K562 (cell line): Measurements from ENCODE around the gene PTPRE. TPM values are rescaled to one million over a fixed set of nuclear protein-coding genes. Genes with fewer than 3 reads are reported as not detected.

ENCODE experiments used
- BRD4 ChIP-seq: fragments of 200-600 bp; sonication (generic); IDR thresholded peaks from 2 replicates; pipeline ENCODE4 v1.6.1; 2017; ENCODE audit warnings: inconsistent platforms
- DMBX1 ChIP-seq: fragments of 250-450 bp; sonication (Bioruptor Pico); IDR thresholded peaks from 2 replicates; pipeline ENCODE4 v1.8.0; 2022; ENCODE audit warnings: inconsistent platforms, mild to moderate bottlenecking, moderate library complexity, borderline replicate concordance
- ELF2 ChIP-seq: fragments of 250-450 bp; sonication (Bioruptor Pico); IDR thresholded peaks from 2 replicates; pipeline ENCODE4 v1.5.0; 2021; ENCODE audit warnings: mild to moderate bottlenecking
- ETV6 ChIP-seq, 3 experiments: fragments of 150-350 bp in 1 of 3; sonication (generic) in 1 of 3; formaldehyde crosslinking in 1 of 3; IDR thresholded peaks; 2 replicates each; pipeline versions ENCODE4 v1.6.1 to v1.8.0; 2014 to 2022; ENCODE audit warnings: borderline replicate concordance in 2 of 3, low read depth in 2 of 3, antibody characterized with exemption in 1 of 3, low read length in 1 of 3, mild to moderate bottlenecking in 1 of 3, missing genetic modification reagents in 1 of 3
- HDAC8 ChIP-seq: fragments of 450-650 bp; IDR thresholded peaks from 2 replicates; pipeline ENCODE4 v1.6.1; 2016; ENCODE audit warnings: mild to moderate bottlenecking, missing genetic modification characterization, moderate library complexity, missing compliant biosample characterization
- HLTF ChIP-seq: fragments of 450-650 bp; IDR thresholded peaks from 2 replicates; pipeline ENCODE4 v1.6.1; 2016
- KLF13 ChIP-seq: fragments of 450-650 bp; IDR thresholded peaks from 2 replicates; pipeline ENCODE4 v1.6.1; 2016; ENCODE audit warnings: missing genetic modification characterization, low read depth, mild to moderate bottlenecking, missing compliant biosample characterization, moderate library complexity, borderline replicate concordance
- KLF6 ChIP-seq: fragments of 250-450 bp; sonication (Bioruptor Pico); IDR thresholded peaks from 2 replicates; pipeline ENCODE4 v1.4.0; 2020; ENCODE audit warnings: mild to moderate bottlenecking, moderate library complexity, borderline replicate concordance
- NONO ChIP-seq, 2 experiments: fragments of 200-400 bp in 1 of 2; fragments of 450-650 bp in 1 of 2; formaldehyde crosslinking in 1 of 2; IDR thresholded peaks; 2 replicates each; pipeline ENCODE4 v1.6.1; 2017; ENCODE audit warnings: low read depth in 2 of 2, mild to moderate bottlenecking in 2 of 2, moderate library complexity in 2 of 2, low read length in 1 of 2
- PTRF ChIP-seq: fragments of 450-650 bp; IDR thresholded peaks from 2 replicates; pipeline ENCODE4 v1.6.1; 2016; ENCODE audit warnings: mild to moderate bottlenecking, missing genetic modification characterization, missing compliant biosample characterization
- RHOXF2B ChIP-seq: fragments of 250-450 bp; sonication (Bioruptor Pico); conservative IDR thresholded peaks from 2 replicates; pipeline ENCODE4 v1.5.1; 2021
- SAFB ChIP-seq: fragments of 200-400 bp; formaldehyde crosslinking; IDR thresholded peaks from 2 replicates; pipeline ENCODE4 v1.6.1; 2017; ENCODE audit warnings: low read depth, low read length, borderline replicate concordance
- TEAD1 ChIP-seq, 2 experiments: fragments of 450-650 bp in 1 of 2; sonication (generic) in 1 of 2; formaldehyde crosslinking; IDR thresholded peaks; 2 replicates each; pipeline versions ENCODE4 v1.4.0 to v1.8.0; 2020 to 2022; ENCODE audit warnings: mild to moderate bottlenecking in 2 of 2, missing genetic modification reagents in 1 of 2
- ZC3H4 ChIP-seq: sonication (generic); formaldehyde crosslinking; IDR thresholded peaks from 2 replicates; pipeline ENCODE4 v1.9.0; 2021; ENCODE audit warnings: missing genetic modification reagents, borderline replicate concordance
- ZNF134 ChIP-seq: fragments of 250-450 bp; sonication (Bioruptor Pico); conservative IDR thresholded peaks from 2 replicates; pipeline ENCODE4 v1.4.0; 2020
- ZNF282 ChIP-seq: sonication (generic); formaldehyde crosslinking; IDR thresholded peaks from 2 replicates; pipeline ENCODE4 v1.8.1; 2023; ENCODE audit warnings: missing genetic modification reagents
- polyA plus RNA-seq, 8 experiments: library from polyadenylated mRNA; depleted of rRNA in 4 of 8; stranded (reverse) in 5 of 8; unstranded in 3 of 8; fragments of >200 nt; fragmentation: Nextera tagmentation in 2 of 8; fragmentation: Illumina TruSeq in 1 of 8; extraction: Ambion mirVana in 2 of 8; extraction: Trizol in 1 of 8; gene quantifications; 2 replicates each; pipeline versions ENCODE4 v1.2.1 to v1.2.3, GENCODE V29; 2011 to 2014; ENCODE audit warnings: inconsistent platforms in 1 of 8, missing spikeins in 1 of 8
- total RNA-seq, 7 experiments: library from RNA; depleted of rRNA in 6 of 7; stranded (reverse); fragments of >200 nt in 6 of 7; fragmentation: Illumina TruSeq in 2 of 7; extraction: Trizol in 2 of 7; gene quantifications; 2 replicates each; pipeline versions ENCODE4 v1.2.1 to v1.2.3, GENCODE V29; 2011 to 2021; ENCODE audit warnings: low replicate concordance in 1 of 7
- TF ChIP-seq, protein P1 (sequence below): IDR thresholded peaks from 2 replicates; pipeline ENCODE4 v1.6.1; 2014; ENCODE audit warnings: antibody characterized with exemption
- TF ChIP-seq, protein P2 (sequence below), 2 experiments: IDR thresholded peaks; 2 replicates each; pipeline ENCODE4 v1.6.1; 2012; ENCODE audit warnings: improper control_type of control experiment in 2 of 2, low read depth in 2 of 2, low read length in 2 of 2, borderline replicate concordance in 1 of 2
- TF ChIP-seq, protein P3 (sequence below): fragments of 450-650 bp; IDR thresholded peaks from 2 replicates; pipeline ENCODE4 v1.6.1; 2017; ENCODE audit warnings: antibody characterized with exemption

Gene PTPRE
- total and polyA plus RNA-seq, 9 of the 15 experiments (the other 6 are each of a cell fraction or from before 2014, with no cell fraction given), result 0.01 to 0.13 (median 0.04) TPM; not detected in 4

DNA sequence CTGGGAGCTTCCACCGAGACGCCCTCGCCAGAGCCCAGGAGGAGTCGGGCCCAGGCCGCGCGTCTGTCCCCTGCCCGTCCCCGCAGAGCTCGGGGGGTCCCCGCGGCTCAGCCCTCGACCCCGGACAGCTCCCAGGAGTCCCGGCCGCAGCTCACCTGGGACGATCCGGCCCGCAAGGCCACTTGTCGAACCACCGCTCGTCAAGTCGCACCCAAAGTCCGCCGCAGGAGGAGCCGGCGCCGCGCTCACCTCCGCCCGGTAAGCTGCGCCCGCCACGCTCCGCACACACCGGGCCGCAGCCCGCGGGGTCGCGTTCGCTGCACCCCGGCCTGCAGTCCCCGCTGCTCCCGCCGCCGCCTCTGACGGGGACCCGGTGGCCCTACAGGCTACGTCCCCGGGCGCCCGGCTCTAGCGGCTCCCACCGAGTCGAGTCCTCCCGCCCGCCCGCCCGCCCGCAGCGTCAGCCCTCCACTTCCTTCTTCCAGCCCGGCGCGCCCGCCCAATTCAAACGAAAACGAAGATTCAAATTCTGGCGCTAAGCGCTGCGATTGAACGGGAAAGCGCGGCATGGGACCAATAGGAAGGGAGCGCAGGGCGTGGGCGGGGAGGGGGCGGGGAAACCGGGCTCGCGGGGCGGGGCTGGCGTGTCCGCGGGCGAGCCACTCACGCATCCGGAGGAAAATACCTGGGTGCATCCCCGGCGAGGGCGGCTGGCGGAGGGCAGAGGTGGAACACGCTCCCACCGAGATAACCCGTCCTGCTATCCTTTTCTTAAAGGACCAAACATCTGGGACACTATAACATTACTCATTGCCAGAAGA lies 219.3 kb downstream of the PTPRE start, which contains the start of gene MKI67 (continued):
- TF ChIP-seq, protein P1, sequence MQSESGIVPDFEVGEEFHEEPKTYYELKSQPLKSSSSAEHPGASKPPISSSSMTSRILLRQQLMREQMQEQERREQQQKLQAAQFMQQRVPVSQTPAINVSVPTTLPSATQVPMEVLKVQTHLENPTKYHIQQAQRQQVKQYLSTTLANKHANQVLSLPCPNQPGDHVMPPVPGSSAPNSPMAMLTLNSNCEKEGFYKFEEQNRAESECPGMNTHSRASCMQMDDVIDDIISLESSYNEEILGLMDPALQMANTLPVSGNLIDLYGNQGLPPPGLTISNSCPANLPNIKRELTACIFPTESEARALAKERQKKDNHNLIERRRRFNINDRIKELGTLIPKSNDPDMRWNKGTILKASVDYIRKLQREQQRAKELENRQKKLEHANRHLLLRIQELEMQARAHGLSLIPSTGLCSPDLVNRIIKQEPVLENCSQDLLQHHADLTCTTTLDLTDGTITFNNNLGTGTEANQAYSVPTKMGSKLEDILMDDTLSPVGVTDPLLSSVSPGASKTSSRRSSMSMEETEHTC, result no peak
- peak; percentile 50 to 52; a peak in 1 of 4 replicates for TF ChIP-seq NONO (IDR thresholded peaks at IDR 0.05; ENCODE audit: low read depth in 2 of 2, low read length in 1 of 2)
- no peak for TF ChIP-seq ZC3H4
- TF ChIP-seq PTRF (tag), result no peak
- no peak for TF ChIP-seq ZNF134
- TF ChIP-seq TEAD1 (CRISPR knock-in tag; IDR thresholded peaks at IDR 0.05), result no peak
- no peak for TF ChIP-seq KLF13 (tag)
- TF ChIP-seq, protein P2, sequence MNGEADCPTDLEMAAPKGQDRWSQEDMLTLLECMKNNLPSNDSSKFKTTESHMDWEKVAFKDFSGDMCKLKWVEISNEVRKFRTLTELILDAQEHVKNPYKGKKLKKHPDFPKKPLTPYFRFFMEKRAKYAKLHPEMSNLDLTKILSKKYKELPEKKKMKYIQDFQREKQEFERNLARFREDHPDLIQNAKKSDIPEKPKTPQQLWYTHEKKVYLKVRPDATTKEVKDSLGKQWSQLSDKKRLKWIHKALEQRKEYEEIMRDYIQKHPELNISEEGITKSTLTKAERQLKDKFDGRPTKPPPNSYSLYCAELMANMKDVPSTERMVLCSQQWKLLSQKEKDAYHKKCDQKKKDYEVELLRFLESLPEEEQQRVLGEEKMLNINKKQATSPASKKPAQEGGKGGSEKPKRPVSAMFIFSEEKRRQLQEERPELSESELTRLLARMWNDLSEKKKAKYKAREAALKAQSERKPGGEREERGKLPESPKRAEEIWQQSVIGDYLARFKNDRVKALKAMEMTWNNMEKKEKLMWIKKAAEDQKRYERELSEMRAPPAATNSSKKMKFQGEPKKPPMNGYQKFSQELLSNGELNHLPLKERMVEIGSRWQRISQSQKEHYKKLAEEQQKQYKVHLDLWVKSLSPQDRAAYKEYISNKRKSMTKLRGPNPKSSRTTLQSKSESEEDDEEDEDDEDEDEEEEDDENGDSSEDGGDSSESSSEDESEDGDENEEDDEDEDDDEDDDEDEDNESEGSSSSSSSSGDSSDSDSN (IDR thresholded peaks at IDR 0.05; ENCODE audit: borderline replicate concordance in 1 of 2, low read depth in 2 of 2, low read length in 2 of 2), result no peak
- no peak for TF ChIP-seq HDAC8
- TF ChIP-seq DMBX1 (CRISPR knock-in tag), result no peak
- no peak for TF ChIP-seq RHOXF2B (CRISPR knock-in tag)
- TF ChIP-seq ETV6 (IDR thresholded peaks at IDR 0.05; ENCODE audit: borderline replicate concordance in 1 of 2, low read depth in 2 of 2, low read length in 1 of 2), result no peak
- no peak for TF ChIP-seq ETV6 (CRISPR knock-in tag; IDR thresholded peaks at IDR 0.05; ENCODE audit: borderline replicate concordance)
- TF ChIP-seq SAFB, result no peak
- TF ChIP-seq KLF6 (CRISPR knock-in tag), result no peak
- TF ChIP-seq, protein P3, sequence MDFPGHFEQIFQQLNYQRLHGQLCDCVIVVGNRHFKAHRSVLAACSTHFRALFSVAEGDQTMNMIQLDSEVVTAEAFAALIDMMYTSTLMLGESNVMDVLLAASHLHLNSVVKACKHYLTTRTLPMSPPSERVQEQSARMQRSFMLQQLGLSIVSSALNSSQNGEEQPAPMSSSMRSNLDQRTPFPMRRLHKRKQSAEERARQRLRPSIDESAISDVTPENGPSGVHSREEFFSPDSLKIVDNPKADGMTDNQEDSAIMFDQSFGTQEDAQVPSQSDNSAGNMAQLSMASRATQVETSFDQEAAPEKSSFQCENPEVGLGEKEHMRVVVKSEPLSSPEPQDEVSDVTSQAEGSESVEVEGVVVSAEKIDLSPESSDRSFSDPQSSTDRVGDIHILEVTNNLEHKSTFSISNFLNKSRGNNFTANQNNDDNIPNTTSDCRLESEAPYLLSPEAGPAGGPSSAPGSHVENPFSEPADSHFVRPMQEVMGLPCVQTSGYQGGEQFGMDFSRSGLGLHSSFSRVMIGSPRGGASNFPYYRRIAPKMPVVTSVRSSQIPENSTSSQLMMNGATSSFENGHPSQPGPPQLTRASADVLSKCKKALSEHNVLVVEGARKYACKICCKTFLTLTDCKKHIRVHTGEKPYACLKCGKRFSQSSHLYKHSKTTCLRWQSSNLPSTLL, result no peak
- TF ChIP-seq BRD4, result no peak
- TF ChIP-seq ZNF282, result no peak
- TF ChIP-seq ELF2 (CRISPR knock-in tag), result peak; percentile 43; the same call in 1 of the 2 replicates
- TF ChIP-seq HLTF, result no peak
